IMR-90 (cell line): Measurements from ENCODE around the gene NKG7.

Experiments used
- BHLHE40 ChIP-seq: fragments of 150-350 bp; IDR thresholded peaks from 2 replicates; pipeline ENCODE4 v1.6.1; 2016; ENCODE audit warnings: mild to moderate bottlenecking, low read depth, low read length
- MAFK ChIP-seq: IDR thresholded peaks from 2 replicates; pipeline ENCODE4 v1.6.1; 2012; ENCODE audit warnings: low read depth, low read length, improper control_type of control experiment
- MXI1 ChIP-seq: IDR thresholded peaks from 2 replicates; pipeline ENCODE4 v1.6.1; 2012; ENCODE audit warnings: low read depth, mild to moderate bottlenecking, low read length, moderate library complexity, borderline replicate concordance
- NFE2L2 ChIP-seq: fragments of 150-350 bp; IDR thresholded peaks from 2 replicates; pipeline ENCODE4 v1.6.1; 2016; ENCODE audit warnings: low read depth, mild to moderate bottlenecking, low read length
- POLR2A ChIP-seq: IDR thresholded peaks from 2 replicates; pipeline ENCODE4 v1.6.1; 2012; ENCODE audit warnings: mild to moderate bottlenecking, low read depth, low read length
- SMC3 ChIP-seq: fragments of 150-350 bp; IDR thresholded peaks from 2 replicates; pipeline ENCODE4 v1.6.1; 2016; ENCODE audit warnings: low read depth, mild to moderate bottlenecking, antibody characterized with exemption, low read length, moderate library complexity
- TF ChIP-seq, protein P1 (sequence below): conservative IDR thresholded peaks from 2 replicates; pipeline ENCODE4 v1.5.1; 2012; ENCODE audit warnings: mild to moderate bottlenecking, low read depth, low read length, improper control_type of control experiment

DNA sequence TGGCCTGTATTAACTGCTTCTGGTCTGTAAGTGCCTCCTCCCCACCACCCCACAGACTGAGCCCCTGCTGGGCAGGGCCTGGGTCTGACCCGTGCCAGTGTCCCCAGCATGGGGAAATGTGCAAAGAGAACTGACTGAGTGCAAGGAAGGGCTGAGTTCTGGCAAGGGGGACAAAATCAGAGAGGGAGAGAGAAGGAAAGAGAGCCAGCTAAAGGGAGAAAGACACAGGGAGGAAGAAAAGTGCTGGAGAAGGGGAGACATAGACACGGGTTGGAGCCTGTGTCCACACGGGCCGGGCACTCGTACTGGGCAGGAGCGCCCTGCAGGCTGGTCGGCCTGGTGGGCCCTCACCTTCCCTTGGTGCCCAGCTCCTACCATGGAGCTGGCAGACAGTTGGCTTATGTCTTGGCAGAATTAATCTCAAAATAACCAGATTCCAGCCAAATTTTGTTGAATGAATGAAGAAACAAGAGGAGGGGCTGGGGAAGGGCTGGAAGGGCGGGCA is 1.2 kb downstream of the NKG7 start:
- TF ChIP-seq NFE2L2 = no peak
- no peak for TF ChIP-seq POLR2A
- no peak for TF ChIP-seq SMC3
- TF ChIP-seq, protein P1, sequence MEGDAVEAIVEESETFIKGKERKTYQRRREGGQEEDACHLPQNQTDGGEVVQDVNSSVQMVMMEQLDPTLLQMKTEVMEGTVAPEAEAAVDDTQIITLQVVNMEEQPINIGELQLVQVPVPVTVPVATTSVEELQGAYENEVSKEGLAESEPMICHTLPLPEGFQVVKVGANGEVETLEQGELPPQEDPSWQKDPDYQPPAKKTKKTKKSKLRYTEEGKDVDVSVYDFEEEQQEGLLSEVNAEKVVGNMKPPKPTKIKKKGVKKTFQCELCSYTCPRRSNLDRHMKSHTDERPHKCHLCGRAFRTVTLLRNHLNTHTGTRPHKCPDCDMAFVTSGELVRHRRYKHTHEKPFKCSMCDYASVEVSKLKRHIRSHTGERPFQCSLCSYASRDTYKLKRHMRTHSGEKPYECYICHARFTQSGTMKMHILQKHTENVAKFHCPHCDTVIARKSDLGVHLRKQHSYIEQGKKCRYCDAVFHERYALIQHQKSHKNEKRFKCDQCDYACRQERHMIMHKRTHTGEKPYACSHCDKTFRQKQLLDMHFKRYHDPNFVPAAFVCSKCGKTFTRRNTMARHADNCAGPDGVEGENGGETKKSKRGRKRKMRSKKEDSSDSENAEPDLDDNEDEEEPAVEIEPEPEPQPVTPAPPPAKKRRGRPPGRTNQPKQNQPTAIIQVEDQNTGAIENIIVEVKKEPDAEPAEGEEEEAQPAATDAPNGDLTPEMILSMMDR = no peak
- TF ChIP-seq MAFK = no peak
- TF ChIP-seq BHLHE40 = no peak
- TF ChIP-seq MXI1 = no peak
